H9 (cell line): Measurements from ENCODE around the gene PAQR4. TPM values are rescaled to one million over a fixed set of nuclear protein-coding genes. Genes with fewer than 3 reads are reported as not detected.
A peak's percentile ranks its signal among the peaks of the same experiment; 100 is the strongest.

Source experiments
- DNase-seq: peaks from one replicate; pipeline ENCODE4 v3.0.0-alpha.2; 2017
- H2AFZ ChIP-seq: one replicate; pipeline ENCODE4 v1.6.1; 2013; ENCODE audit warnings: mild to moderate bottlenecking, low read length, control low read depth, moderate library complexity
- H2AK5ac ChIP-seq: 2 replicates; pipeline ENCODE4 v1.6.1; 2013; ENCODE audit warnings: low read length, control low read depth, mixed read lengths; ENCODE audit not compliant: insufficient read length
- H2BK120ac ChIP-seq: one replicate; pipeline ENCODE4 v1.6.1; 2013; ENCODE audit warnings: low read depth, mild to moderate bottlenecking, low read length, control low read depth, inconsistent platforms; ENCODE audit not compliant: poor library complexity, severe bottlenecking
- H2BK12ac ChIP-seq: 2 replicates; pipeline ENCODE4 v1.6.1; 2013; ENCODE audit warnings: low read length, control low read depth, mixed read lengths, low read depth; ENCODE audit not compliant: insufficient read length
- H2BK15ac ChIP-seq: 2 replicates; pipeline ENCODE4 v1.6.1; 2013; ENCODE audit warnings: low read depth, low read length, control low read depth
- H2BK20ac ChIP-seq: one replicate; pipeline ENCODE4 v1.6.1; 2013; ENCODE audit warnings: low read depth, mild to moderate bottlenecking, low read length, control low read depth, inconsistent platforms; ENCODE audit not compliant: poor library complexity, severe bottlenecking
- H2BK5ac ChIP-seq: 2 replicates; pipeline ENCODE4 v1.6.1; 2013; ENCODE audit warnings: low read length, control low read depth, mixed read lengths; ENCODE audit not compliant: insufficient read length
- H3K14ac ChIP-seq: 2 replicates; pipeline ENCODE4 v1.6.1; 2013; ENCODE audit warnings: low read length, control low read depth; ENCODE audit not compliant: insufficient read depth
- H3K18ac ChIP-seq: 2 replicates; pipeline ENCODE4 v1.6.1; 2013; ENCODE audit warnings: low read depth, mild to moderate bottlenecking, mixed read lengths, low read length, control low read depth; ENCODE audit not compliant: insufficient read length
- H3K23ac ChIP-seq: 2 replicates; pipeline ENCODE4 v1.6.1; 2013; ENCODE audit warnings: low read length, control low read depth, mixed read lengths, low read depth; ENCODE audit not compliant: insufficient read length
- H3K23me2 ChIP-seq: 2 replicates; pipeline ENCODE4 v1.6.1; 2013; ENCODE audit warnings: low read depth, mild to moderate bottlenecking, mixed read lengths, low read length, control low read depth; ENCODE audit not compliant: insufficient read length, poor library complexity, severe bottlenecking
- H3K27ac ChIP-seq: 2 replicates; pipeline ENCODE4 v1.5.1; 2013; ENCODE audit warnings: low read length, control low read depth, mixed read lengths, low read depth; ENCODE audit not compliant: insufficient read length
- H3K27me3 ChIP-seq: 2 replicates; pipeline ENCODE4 v1.6.1; 2013; ENCODE audit warnings: low read length, control low read depth, inconsistent platforms; ENCODE audit not compliant: insufficient read depth
- H3K4ac ChIP-seq: 2 replicates; pipeline ENCODE4 v1.6.1; 2013; ENCODE audit warnings: low read depth, mild to moderate bottlenecking, control low read depth, inconsistent platforms, low read length, moderate library complexity
- H3K4me1 ChIP-seq: 2 replicates; pipeline ENCODE4 v1.6.1; 2013; ENCODE audit warnings: low read length, control low read depth, inconsistent platforms; ENCODE audit not compliant: insufficient read depth
- H3K4me2 ChIP-seq: 2 replicates; pipeline ENCODE4 v1.6.1; 2013; ENCODE audit warnings: low read length, control low read depth, mixed read lengths; ENCODE audit not compliant: insufficient read length, insufficient read depth
- H3K56ac ChIP-seq: 2 replicates; pipeline ENCODE4 v1.6.1; 2013; ENCODE audit warnings: low read depth, mild to moderate bottlenecking, mixed read lengths, low read length, control low read depth; ENCODE audit not compliant: insufficient read length
- H3K79me1 ChIP-seq: 2 replicates; pipeline ENCODE4 v1.6.1; 2013; ENCODE audit warnings: low read depth, mild to moderate bottlenecking, moderate library complexity, low read length, control low read depth, inconsistent platforms; ENCODE audit not compliant: insufficient read depth, poor library complexity, severe bottlenecking
- H3K79me2 ChIP-seq: 2 replicates; pipeline ENCODE4 v1.6.1; 2013; ENCODE audit warnings: low read length, control low read depth, inconsistent platforms; ENCODE audit not compliant: insufficient read depth
- H3K9ac ChIP-seq: 2 replicates; pipeline ENCODE4 v1.6.1; 2013; ENCODE audit warnings: low read length, control low read depth, mixed read lengths; ENCODE audit not compliant: insufficient read length; ENCODE audit errors: extremely low read depth
- H3K9me3 ChIP-seq: one replicate; pipeline ENCODE4 v1.6.1; 2013; ENCODE audit warnings: low read depth, low read length, inconsistent platforms; ENCODE audit not compliant: control insufficient read depth
- H3T11ph ChIP-seq: one replicate; pipeline ENCODE4 v1.6.1; 2013; ENCODE audit warnings: mild to moderate bottlenecking, low read length, control low read depth, inconsistent platforms
- H4K20me1 ChIP-seq: one replicate; pipeline ENCODE4 v1.6.1; 2013; ENCODE audit not compliant: control insufficient read depth, insufficient read length, insufficient read depth
- H4K5ac ChIP-seq: 2 replicates; pipeline ENCODE4 v1.6.1; 2013; ENCODE audit warnings: low read depth, mild to moderate bottlenecking, mixed read lengths, low read length, control low read depth; ENCODE audit not compliant: insufficient read length
- H4K8ac ChIP-seq: replicated peaks from 2 replicates; pipeline ENCODE4 v1.6.1; 2013; ENCODE audit warnings: low read length, control low read depth, mixed read lengths, low read depth; ENCODE audit not compliant: insufficient read length
- H4K91ac ChIP-seq: 2 replicates; pipeline ENCODE4 v1.6.1; 2013; ENCODE audit warnings: low read depth, mild to moderate bottlenecking, moderate library complexity, mixed read lengths, low read length, control low read depth; ENCODE audit not compliant: insufficient read length
- H3K27ac Mint-ChIP-seq, 3 experiments: 2 replicates in 2 of 3; 3 replicates in 1 of 3; pipeline ENCODE4 v1.8.0; 2020 to 2021; ENCODE audit warnings: mixed read lengths in 3 of 3, mild to moderate bottlenecking in 1 of 3, moderate library complexity in 1 of 3
- H3K27me3 Mint-ChIP-seq: 2 replicates; pipeline ENCODE4 v1.8.0; 2021; ENCODE audit warnings: low read depth, mild to moderate bottlenecking, moderate library complexity, mixed read lengths
- H3K36me3 Mint-ChIP-seq, 3 experiments: 2 replicates in 2 of 3; 3 replicates in 1 of 3; pipeline ENCODE4 v1.8.0; 2020 to 2021; ENCODE audit warnings: low read depth in 3 of 3, mixed read lengths in 3 of 3; ENCODE audit not compliant: insufficient read depth in 1 of 3
- H3K4me1 Mint-ChIP-seq, 2 experiments: 2 replicates each; pipeline ENCODE4 v1.8.0; 2020; ENCODE audit warnings: mixed read lengths in 2 of 2
- H3K4me3 Mint-ChIP-seq, 2 experiments: 2 replicates in 1 of 2; 3 replicates in 1 of 2; pipeline ENCODE4 v1.8.0; 2020 to 2021; ENCODE audit warnings: mild to moderate bottlenecking in 2 of 2, mixed read lengths in 2 of 2, moderate library complexity in 1 of 2
- H3K9me3 Mint-ChIP-seq, 2 experiments: 2 replicates in 1 of 2; 3 replicates in 1 of 2; pipeline ENCODE4 v1.8.0; 2020; ENCODE audit warnings: mild to moderate bottlenecking in 2 of 2, mixed read lengths in 2 of 2, moderate library complexity in 1 of 2
- CTCF ChIP-seq: fragments of 200-600 bp; sonication (generic); conservative IDR thresholded peaks from 3 replicates; pipeline ENCODE4 v1.8.0; 2021; ENCODE audit warnings: antibody characterized with exemption, mild to moderate bottlenecking
- WGBS: extraction: QIAGEN DNeasy Blood & Tissue Kit; methylation state at CpG from one replicate; pipeline ENCODE4 v1.1.7; 2013; ENCODE audit warnings: missing lambda C conversion rate, low lambda C conversion rate, mixed read lengths; ENCODE audit not compliant: insufficient read length; ENCODE audit errors: extremely low coverage; 5-methylcytosine and 5-hydroxymethylcytosine counted together
- total RNA-seq: library from RNA; stranded (reverse); gene quantifications from 2 replicates; pipeline ENCODE4 v1.2.1, GENCODE V29; 2021

PAQR4 gene
- total RNA-seq, 1 experiment from 2014 or later = 32.1 TPM

DNA sequence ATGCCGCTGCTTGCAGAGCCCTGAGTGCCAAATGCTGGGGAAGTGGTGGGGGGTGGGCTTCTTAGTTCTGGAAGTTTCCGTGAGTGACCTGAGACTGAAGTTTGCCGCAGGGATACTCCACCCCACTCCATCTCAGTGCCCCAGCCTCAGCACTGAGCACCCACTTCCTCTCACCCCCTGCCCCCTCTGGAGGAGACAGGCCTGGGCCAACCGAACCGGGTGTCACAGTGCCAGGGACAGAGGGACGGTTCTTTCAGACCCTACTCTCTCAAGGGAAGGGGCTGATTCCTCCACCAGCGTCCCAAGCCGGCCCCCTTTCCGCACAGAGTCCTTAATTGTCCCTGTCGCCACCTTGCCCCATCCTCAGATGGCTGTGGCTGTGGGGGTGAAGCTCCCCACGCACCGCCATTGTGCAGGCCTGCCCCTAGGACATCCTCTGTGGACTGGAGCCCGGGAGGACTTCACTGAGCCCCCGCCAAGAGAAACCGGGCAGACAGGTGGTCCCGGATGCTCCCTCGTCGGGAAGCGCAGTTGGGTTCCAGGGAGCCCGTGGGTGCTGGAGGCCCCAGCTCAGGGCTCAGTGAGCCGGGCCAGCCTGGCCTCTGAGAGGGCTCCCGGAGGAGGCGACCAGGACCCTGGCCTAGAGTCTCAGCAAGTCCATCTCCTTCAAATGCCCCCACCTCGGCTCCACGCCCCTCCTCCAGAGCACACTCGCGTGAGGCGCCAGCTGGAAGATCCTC is 6.6 kb upstream of the PAQR4 start:
- no peaks in the 10 kb centered on the region; a peak in 1 of 5 replicates for H3K9me3 Mint-ChIP-seq

More for the DNA sequence above, 6.6 kb upstream of the PAQR4 start:
- peak; percentile 51 for DNase-seq
- no peak overlapping the region for H3K27ac ChIP-seq
- H3K27me3 Mint-ChIP-seq = peaks cover 19% of the 10 kb centered on the region
- H3K79me2 ChIP-seq = no peaks in the 10 kb centered on the region
- no peak overlapping the region for H2BK20ac ChIP-seq
- H3K23ac ChIP-seq = no peak overlapping the region
- no peaks in the 10 kb centered on the region for H4K20me1 ChIP-seq
- no peak overlapping the region for H2BK120ac ChIP-seq
- H3K36me3 Mint-ChIP-seq = no peaks in the 10 kb centered on the region
- H2AFZ ChIP-seq = no peak overlapping the region
- H2BK5ac ChIP-seq = no peak overlapping the region
- no peak overlapping the region for H3K9ac ChIP-seq
- peaks cover 4 to 7% of the 10 kb centered on the region in 2 experiments; a peak in 3 of 4 replicates for H3K4me1 Mint-ChIP-seq
- no peak overlapping the region for H2BK12ac ChIP-seq
- H2AK5ac ChIP-seq = no peak overlapping the region
- no peaks in the 10 kb centered on the region for H3K27me3 ChIP-seq
- H3K79me1 ChIP-seq = no peaks in the 10 kb centered on the region
- H3K56ac ChIP-seq = no peak overlapping the region
- H3K4me2 ChIP-seq = peak overlapping the region; percentile 36
- H3K4ac ChIP-seq = no peak overlapping the region
- peaks cover 13% of the 10 kb centered on the region for H3K23me2 ChIP-seq
- H3K18ac ChIP-seq = no peak overlapping the region
- H2BK15ac ChIP-seq = no peak overlapping the region
- peak overlapping the region; percentile 54 to 76 for H3K4me3 Mint-ChIP-seq
- no peak overlapping the region for H4K91ac ChIP-seq
- no peak overlapping the region for H4K5ac ChIP-seq
- no peaks in the 10 kb centered on the region; the same call in 1 of the 2 replicates for H3K4me1 ChIP-seq
- no peaks in the 10 kb centered on the region for H3K9me3 ChIP-seq
- no peak for TF ChIP-seq CTCF
- no peak overlapping the region for H4K8ac ChIP-seq
- WGBS = no CpG with 5 or more reads among the region's 28 CpGs
- H3T11ph ChIP-seq = no peak overlapping the region
- no peak overlapping the region for H3K14ac ChIP-seq
- no peak overlapping the region for H3K27ac Mint-ChIP-seq
